Measurements from ENCODE around the gene FTCD.

Gene FTCD

GRCh38 chr21:46121286-46122221 is 33.8 kb downstream of the FTCD start:
- DNase-seq = peak; percentile 12

GRCh38 chr21:46120301-46121285 is 34.8 kb downstream of the FTCD start:
- no peak for DNase-seq

- peak; percentile 11 for DNase-seq
These were observed 35.6 kb downstream of the FTCD start for GRCh38 chr21:46119637-46120271.

- DNase-seq = peak; percentile 8
These were observed 36.2 kb downstream of the FTCD start for GRCh38 chr21:46119144-46119636.

- peak; percentile 15 for DNase-seq
These were observed 36.8 kb downstream of the FTCD start for GRCh38 chr21:46118316-46119143.

- DNase-seq = no peak
These were observed 37.6 kb downstream of the FTCD start for GRCh38 chr21:46117586-46118315.

- DNase-seq = peak; percentile 20
These were observed 38.4 kb downstream of the FTCD start for GRCh38 chr21:46116776-46117585.

- no peak for DNase-seq
These were observed 39.1 kb downstream of the FTCD start for GRCh38 chr21:46116189-46116775.

GRCh38 chr21:46115441-46116188 is 39.8 kb downstream of the FTCD start:
- DNase-seq = peak; percentile 18

- no peak for DNase-seq
These were observed 40.4 kb downstream of the FTCD start for GRCh38 chr21:46114963-46115362.

GRCh38 chr21:46113497-46114176 is 41.7 kb downstream of the FTCD start:
- no peak for DNase-seq

- DNase-seq = no peak
These were observed 42.6 kb downstream of the FTCD start for GRCh38 chr21:46112725-46113215.

- peak; percentile 7 for DNase-seq
These were observed 43.3 kb downstream of the FTCD start for GRCh38 chr21:46111857-46112724.

GRCh38 chr21:46111193-46111571 is 44.2 kb downstream of the FTCD start:
- DNase-seq = no peak

GRCh38 chr21:46110499-46111192 is 44.7 kb downstream of the FTCD start:
- DNase-seq = peak; percentile 15
